ENCODE data around the gene LIME1.
A peak's percentile ranks its signal among the peaks of the same experiment; 100 is the strongest.

LIME1 gene

GRCh38 chr20:63737945-63738686, 1.7 kb downstream of the LIME1 start:
- DNase-seq (ENCODE audit: low read depth in 4 of 4, low spot score in 1 of 4) = no peak

- no peak for DNase-seq (ENCODE audit: low read depth in 4 of 4, low spot score in 1 of 4)
These were observed 2.2 kb downstream of the LIME1 start for GRCh38 chr20:63738687-63739129.

- peak in 1 of 4 experiments; percentile 63 for DNase-seq (ENCODE audit: low read depth in 4 of 4, low spot score in 1 of 4)
These were observed 2.9 kb downstream of the LIME1 start, which contains the start of gene SLC2A4RG for GRCh38 chr20:63739130-63740069. Gene SLC2A4RG, plus strand, starts transcription at chr20:63739776. Its CDS starts 137 bp downstream, at chr20:63739913.

- DNase-seq (ENCODE audit: low read depth in 4 of 4, low spot score in 1 of 4) = peak in 1 of 4 experiments; percentile 23
These were observed 3.7 kb downstream of the LIME1 start for GRCh38 chr20:63740070-63740626.

- DNase-seq (ENCODE audit: low read depth in 4 of 4, low spot score in 1 of 4) = no peak
These were observed 4.3 kb downstream of the LIME1 start for GRCh38 chr20:63740627-63741353.

GRCh38 chr20:63741354-63741675, 4.9 kb downstream of the LIME1 start:
- no peak for DNase-seq (ENCODE audit: low read depth in 4 of 4, low spot score in 1 of 4)

GRCh38 chr20:63741676-63742380, 5.4 kb downstream of the LIME1 start:
- no peak for DNase-seq (ENCODE audit: low read depth in 4 of 4, low spot score in 1 of 4)

- DNase-seq (ENCODE audit: low read depth in 4 of 4, low spot score in 1 of 4) = no peak
These were observed 6.0 kb downstream of the LIME1 start for GRCh38 chr20:63742381-63743024.

- no peak for DNase-seq (ENCODE audit: low read depth in 4 of 4, low spot score in 1 of 4)
These were observed 6.9 kb downstream of the LIME1 start for GRCh38 chr20:63743210-63743970.

GRCh38 chr20:63744158-63744557, 7.7 kb downstream of the LIME1 start:
- DNase-seq (ENCODE audit: low read depth in 4 of 4, low spot score in 1 of 4) = no peak

GRCh38 chr20:63744574-63745423, 8.3 kb downstream of the LIME1 start:
- DNase-seq (ENCODE audit: low read depth in 4 of 4, low spot score in 1 of 4) = no peak

GRCh38 chr20:63745424-63745805, 9.0 kb downstream of the LIME1 start:
- no peak for DNase-seq (ENCODE audit: low read depth in 4 of 4, low spot score in 1 of 4)

- DNase-seq (ENCODE audit: low read depth in 4 of 4, low spot score in 1 of 4) = no peak
These were observed 9.7 kb downstream of the LIME1 start for GRCh38 chr20:63745961-63746731.

- DNase-seq (ENCODE audit: low read depth in 4 of 4, low spot score in 1 of 4) = no peak
These were observed 10.4 kb downstream of the LIME1 start for GRCh38 chr20:63746751-63747315.

GRCh38 chr20:63747622-63748069, 11.2 kb downstream of the LIME1 start:
- no peak for DNase-seq (ENCODE audit: low read depth in 4 of 4, low spot score in 1 of 4)

- DNase-seq (ENCODE audit: low read depth in 4 of 4, low spot score in 1 of 4) = no peak
These were observed 11.8 kb downstream of the LIME1 start for GRCh38 chr20:63748070-63748933.

Data from stimulated activated CD4-positive, alpha-beta T cell treated with anti-CD3 and anti-CD28 coated beads, Interleukin-1b, Interleukin-23, amount 100 ng/mL, for 24 hours (primary cell).